HG03064 (cell line): ENCODE data around the gene RAB31.
"Not testable (repeated sequence)": the region's sequence is repeated elsewhere in the genome, so short reads cannot be mapped to it uniquely, and the experiment has no call there.

Experiments used
- ATAC-seq: cut with Tn5 transposase; IDR thresholded peaks from one replicate; pipeline ENCODE4 v1.9.1; 2021; ENCODE audit warnings: low read depth; ENCODE audit not compliant: unreplicated experiment

The RAB31 gene

GRCh38 chr18:9708057-9708433 lies at the start of gene RAB31:
TSS of gene RAB31 (plus strand) at chr18:9708301. CDS start at chr18:9708406, 105 bp downstream.
- peak; percentile 33 for ATAC-seq

- ATAC-seq, result no peak
These were observed 48.4 kb upstream of the RAB31 start for GRCh38 chr18:9659499-9660375.

GRCh38 chr18:9661564-9661963 lies 46.5 kb upstream of the RAB31 start:
- no peak for ATAC-seq

- ATAC-seq, result no peak
These were observed 44.7 kb upstream of the RAB31 start for GRCh38 chr18:9663377-9663776.

GRCh38 chr18:9665314-9665713 lies 42.8 kb upstream of the RAB31 start:
- no peak for ATAC-seq

- no peak for ATAC-seq
These were observed 41.6 kb upstream of the RAB31 start for GRCh38 chr18:9666548-9666947.

GRCh38 chr18:9669016-9669415 lies 39.1 kb upstream of the RAB31 start:
- ATAC-seq, result no peak

- no peak for ATAC-seq
These were observed 36.9 kb upstream of the RAB31 start for GRCh38 chr18:9671214-9671613.

- ATAC-seq, result peak; percentile 98
These were observed 34.5 kb upstream of the RAB31 start for GRCh38 chr18:9673296-9674251.

- ATAC-seq, result not testable (repeated sequence)
These were observed 29.9 kb upstream of the RAB31 start for GRCh38 chr18:9678216-9678615.

GRCh38 chr18:9679125-9679524 lies 29.0 kb upstream of the RAB31 start:
- ATAC-seq, result no peak

- ATAC-seq, result no peak
These were observed 26.9 kb upstream of the RAB31 start for GRCh38 chr18:9681217-9681616.

GRCh38 chr18:9682572-9682971 lies 25.5 kb upstream of the RAB31 start:
- no peak for ATAC-seq

GRCh38 chr18:9683418-9684396 lies 24.4 kb upstream of the RAB31 start:
- ATAC-seq, result no peak

- ATAC-seq, result no peak
These were observed 23.1 kb upstream of the RAB31 start for GRCh38 chr18:9684881-9685614.

GRCh38 chr18:9685615-9685890 lies 22.5 kb upstream of the RAB31 start:
- ATAC-seq, result no peak

- ATAC-seq, result no peak
These were observed 19.9 kb upstream of the RAB31 start for GRCh38 chr18:9688036-9688741.

- no peak for ATAC-seq
These were observed 18.8 kb upstream of the RAB31 start for GRCh38 chr18:9689253-9689652.
